Adrenal gland (tissue), 5 donors: ENCODE measurements around the gene RPS27A.

Experiments
- POLR2A ChIP-seq, 2 donors: fragments of 450-650 bp; IDR thresholded peaks; one replicate each; pipeline ENCODE4 v1.6.1; 2017; ENCODE audit warnings: antibody characterized with exemption in 2 of 2, mild to moderate bottlenecking in 2 of 2, moderate library complexity in 1 of 2
- TF ChIP-seq, protein P1 (sequence below), 6 experiments: fragments of 450-650 bp in 4 of 6; fragments of 200-600 bp in 2 of 6; sonication (generic) in 1 of 6; IDR thresholded peaks; 1 replicate in 5 of 6; 2 replicates in 1 of 6; pipeline versions ENCODE4 v1.5.1 to v1.8.0; 2016 to 2021; ENCODE audit warnings: antibody characterized with exemption in 6 of 6, mild to moderate bottlenecking in 2 of 6, moderate library complexity in 1 of 6
- donor health status: DM: no; HTN: no; CAD: no.

DNA sequence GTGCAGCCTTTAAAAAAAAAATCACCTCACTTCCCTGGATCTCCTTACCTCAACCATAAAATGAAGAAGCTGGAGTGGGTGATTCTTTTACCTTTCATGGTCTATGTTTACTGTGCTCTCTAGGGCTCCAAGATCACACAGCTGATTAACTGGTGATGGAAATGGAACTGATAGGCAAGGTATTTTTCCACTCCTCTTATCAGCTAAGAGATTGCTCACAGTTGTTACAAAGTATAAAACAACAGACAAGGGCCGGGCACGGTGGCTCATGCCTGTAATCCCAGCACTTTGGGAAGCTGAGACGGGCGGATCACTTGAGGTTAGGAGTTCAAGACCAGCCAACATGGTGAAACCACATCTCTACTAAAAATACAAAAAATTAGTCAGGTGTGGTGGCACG is 14.5 kb downstream of the RPS27A start:
- TF ChIP-seq, protein P1, sequence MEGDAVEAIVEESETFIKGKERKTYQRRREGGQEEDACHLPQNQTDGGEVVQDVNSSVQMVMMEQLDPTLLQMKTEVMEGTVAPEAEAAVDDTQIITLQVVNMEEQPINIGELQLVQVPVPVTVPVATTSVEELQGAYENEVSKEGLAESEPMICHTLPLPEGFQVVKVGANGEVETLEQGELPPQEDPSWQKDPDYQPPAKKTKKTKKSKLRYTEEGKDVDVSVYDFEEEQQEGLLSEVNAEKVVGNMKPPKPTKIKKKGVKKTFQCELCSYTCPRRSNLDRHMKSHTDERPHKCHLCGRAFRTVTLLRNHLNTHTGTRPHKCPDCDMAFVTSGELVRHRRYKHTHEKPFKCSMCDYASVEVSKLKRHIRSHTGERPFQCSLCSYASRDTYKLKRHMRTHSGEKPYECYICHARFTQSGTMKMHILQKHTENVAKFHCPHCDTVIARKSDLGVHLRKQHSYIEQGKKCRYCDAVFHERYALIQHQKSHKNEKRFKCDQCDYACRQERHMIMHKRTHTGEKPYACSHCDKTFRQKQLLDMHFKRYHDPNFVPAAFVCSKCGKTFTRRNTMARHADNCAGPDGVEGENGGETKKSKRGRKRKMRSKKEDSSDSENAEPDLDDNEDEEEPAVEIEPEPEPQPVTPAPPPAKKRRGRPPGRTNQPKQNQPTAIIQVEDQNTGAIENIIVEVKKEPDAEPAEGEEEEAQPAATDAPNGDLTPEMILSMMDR (IDR thresholded peaks at IDR 0.05): no peak
- TF ChIP-seq POLR2A (IDR thresholded peaks at IDR 0.05): no peak
